ENCODE data around the gene DSCAML1. TPM values are rescaled to one million over a fixed set of nuclear protein-coding genes. Genes with fewer than 3 reads are reported as not detected.

The DSCAML1 gene
- total and polyA plus RNA-seq, 10 of the 15 experiments (the other 5 are each of a cell fraction or from before 2014, with no cell fraction given) = 0.03 to 0.18 (median 0.06) TPM; not detected in 1

DNA sequence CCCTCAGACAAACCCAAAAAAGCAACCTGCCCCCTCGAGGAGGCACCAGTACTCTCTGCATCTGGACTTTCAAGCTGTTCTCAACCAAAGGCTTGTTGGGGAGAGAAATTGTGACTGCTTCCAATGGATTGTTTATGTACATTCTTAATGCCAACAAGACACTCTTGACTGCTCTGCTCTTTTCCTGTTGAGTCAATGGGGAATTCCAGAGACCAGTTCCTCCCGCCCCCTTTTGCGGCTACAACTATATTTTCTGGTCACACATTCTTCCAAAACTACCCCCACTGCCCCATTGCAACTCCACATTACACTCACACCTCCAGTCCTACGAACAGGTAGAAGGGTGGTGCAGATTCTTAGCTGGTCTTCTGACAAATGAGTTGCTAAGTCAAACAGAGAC lies 187.0 kb downstream of the DSCAML1 start (continued):
- TF ChIP-seq, protein P1, sequence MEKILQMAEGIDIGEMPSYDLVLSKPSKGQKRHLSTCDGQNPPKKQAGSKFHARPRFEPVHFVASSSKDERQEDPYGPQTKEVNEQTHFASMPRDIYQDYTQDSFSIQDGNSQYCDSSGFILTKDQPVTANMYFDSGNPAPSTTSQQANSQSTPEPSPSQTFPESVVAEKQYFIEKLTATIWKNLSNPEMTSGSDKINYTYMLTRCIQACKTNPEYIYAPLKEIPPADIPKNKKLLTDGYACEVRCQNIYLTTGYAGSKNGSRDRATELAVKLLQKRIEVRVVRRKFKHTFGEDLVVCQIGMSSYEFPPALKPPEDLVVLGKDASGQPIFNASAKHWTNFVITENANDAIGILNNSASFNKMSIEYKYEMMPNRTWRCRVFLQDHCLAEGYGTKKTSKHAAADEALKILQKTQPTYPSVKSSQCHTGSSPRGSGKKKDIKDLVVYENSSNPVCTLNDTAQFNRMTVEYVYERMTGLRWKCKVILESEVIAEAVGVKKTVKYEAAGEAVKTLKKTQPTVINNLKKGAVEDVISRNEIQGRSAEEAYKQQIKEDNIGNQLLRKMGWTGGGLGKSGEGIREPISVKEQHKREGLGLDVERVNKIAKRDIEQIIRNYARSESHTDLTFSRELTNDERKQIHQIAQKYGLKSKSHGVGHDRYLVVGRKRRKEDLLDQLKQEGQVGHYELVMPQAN (conservative IDR thresholded peaks at IDR 0.05) = no peak
- TF ChIP-seq, protein P2, sequence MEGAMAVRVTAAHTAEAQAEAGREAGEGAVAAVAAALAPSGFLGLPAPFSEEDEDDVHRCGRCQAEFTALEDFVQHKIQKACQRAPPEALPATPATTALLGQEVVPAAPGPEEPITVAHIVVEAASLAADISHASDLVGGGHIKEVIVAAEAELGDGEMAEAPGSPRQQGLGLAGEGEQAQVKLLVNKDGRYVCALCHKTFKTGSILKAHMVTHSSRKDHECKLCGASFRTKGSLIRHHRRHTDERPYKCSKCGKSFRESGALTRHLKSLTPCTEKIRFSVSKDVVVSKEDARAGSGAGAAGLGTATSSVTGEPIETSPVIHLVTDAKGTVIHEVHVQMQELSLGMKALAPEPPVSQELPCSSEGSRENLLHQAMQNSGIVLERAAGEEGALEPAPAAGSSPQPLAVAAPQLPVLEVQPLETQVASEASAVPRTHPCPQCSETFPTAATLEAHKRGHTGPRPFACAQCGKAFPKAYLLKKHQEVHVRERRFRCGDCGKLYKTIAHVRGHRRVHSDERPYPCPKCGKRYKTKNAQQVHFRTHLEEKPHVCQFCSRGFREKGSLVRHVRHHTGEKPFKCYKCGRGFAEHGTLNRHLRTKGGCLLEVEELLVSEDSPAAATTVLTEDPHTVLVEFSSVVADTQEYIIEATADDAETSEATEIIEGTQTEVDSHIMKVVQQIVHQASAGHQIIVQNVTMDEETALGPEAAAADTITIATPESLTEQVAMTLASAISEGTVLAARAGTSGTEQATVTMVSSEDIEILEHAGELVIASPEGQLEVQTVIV (IDR thresholded peaks at IDR 0.05; ENCODE audit: borderline replicate concordance, partially characterized antibody) = no peak
- TF ChIP-seq IRF4 (IDR thresholded peaks at IDR 0.05; ENCODE audit: low read depth, low read length) (no peak), POLR2A (IDR thresholded peaks at IDR 0.05; ENCODE audit: low read depth, low read length) (no peak), ZNF274 (IDR thresholded peaks at IDR 0.05; ENCODE audit: insufficient read depth, insufficient read length) (no peak), FOXK2 (IDR thresholded peaks at IDR 0.05) (no peak), IKZF1 (conservative IDR thresholded peaks at IDR 0.05) (peak; percentile 72), MYB (IDR thresholded peaks at IDR 0.05; ENCODE audit: borderline replicate concordance, low read depth, low read length) (no peak), CBX5 (IDR thresholded peaks at IDR 0.05; ENCODE audit: low read depth) (no peak), CHD1 (IDR thresholded peaks at IDR 0.05; ENCODE audit: low read depth, low read length) (no peak), SMARCA5 (IDR thresholded peaks at IDR 0.05) (no peak), ZSCAN29 (IDR thresholded peaks at IDR 0.05) (no peak), NR2C1 (IDR thresholded peaks at IDR 0.05) (no peak), SMAD1 (IDR thresholded peaks at IDR 0.05; ENCODE audit: low read depth, partially characterized antibody) (no peak)
- TF ChIP-seq, protein P3, sequence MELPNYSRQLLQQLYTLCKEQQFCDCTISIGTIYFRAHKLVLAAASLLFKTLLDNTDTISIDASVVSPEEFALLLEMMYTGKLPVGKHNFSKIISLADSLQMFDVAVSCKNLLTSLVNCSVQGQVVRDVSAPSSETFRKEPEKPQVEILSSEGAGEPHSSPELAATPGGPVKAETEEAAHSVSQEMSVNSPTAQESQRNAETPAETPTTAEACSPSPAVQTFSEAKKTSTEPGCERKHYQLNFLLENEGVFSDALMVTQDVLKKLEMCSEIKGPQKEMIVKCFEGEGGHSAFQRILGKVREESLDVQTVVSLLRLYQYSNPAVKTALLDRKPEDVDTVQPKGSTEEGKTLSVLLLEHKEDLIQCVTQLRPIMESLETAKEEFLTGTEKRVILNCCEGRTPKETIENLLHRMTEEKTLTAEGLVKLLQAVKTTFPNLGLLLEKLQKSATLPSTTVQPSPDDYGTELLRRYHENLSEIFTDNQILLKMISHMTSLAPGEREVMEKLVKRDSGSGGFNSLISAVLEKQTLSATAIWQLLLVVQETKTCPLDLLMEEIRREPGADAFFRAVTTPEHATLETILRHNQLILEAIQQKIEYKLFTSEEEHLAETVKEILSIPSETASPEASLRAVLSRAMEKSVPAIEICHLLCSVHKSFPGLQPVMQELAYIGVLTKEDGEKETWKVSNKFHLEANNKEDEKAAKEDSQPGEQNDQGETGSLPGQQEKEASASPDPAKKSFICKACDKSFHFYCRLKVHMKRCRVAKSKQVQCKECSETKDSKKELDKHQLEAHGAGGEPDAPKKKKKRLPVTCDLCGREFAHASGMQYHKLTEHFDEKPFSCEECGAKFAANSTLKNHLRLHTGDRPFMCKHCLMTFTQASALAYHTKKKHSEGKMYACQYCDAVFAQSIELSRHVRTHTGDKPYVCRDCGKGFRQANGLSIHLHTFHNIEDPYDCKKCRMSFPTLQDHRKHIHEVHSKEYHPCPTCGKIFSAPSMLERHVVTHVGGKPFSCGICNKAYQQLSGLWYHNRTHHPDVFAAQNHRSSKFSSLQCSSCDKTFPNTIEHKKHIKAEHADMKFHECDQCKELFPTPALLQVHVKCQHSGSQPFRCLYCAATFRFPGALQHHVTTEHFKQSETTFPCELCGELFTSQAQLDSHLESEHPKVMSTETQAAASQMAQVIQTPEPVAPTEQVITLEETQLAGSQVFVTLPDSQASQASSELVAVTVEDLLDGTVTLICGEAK (IDR thresholded peaks at IDR 0.05; ENCODE audit: borderline replicate concordance) = no peak
- TF ChIP-seq, protein P4, sequence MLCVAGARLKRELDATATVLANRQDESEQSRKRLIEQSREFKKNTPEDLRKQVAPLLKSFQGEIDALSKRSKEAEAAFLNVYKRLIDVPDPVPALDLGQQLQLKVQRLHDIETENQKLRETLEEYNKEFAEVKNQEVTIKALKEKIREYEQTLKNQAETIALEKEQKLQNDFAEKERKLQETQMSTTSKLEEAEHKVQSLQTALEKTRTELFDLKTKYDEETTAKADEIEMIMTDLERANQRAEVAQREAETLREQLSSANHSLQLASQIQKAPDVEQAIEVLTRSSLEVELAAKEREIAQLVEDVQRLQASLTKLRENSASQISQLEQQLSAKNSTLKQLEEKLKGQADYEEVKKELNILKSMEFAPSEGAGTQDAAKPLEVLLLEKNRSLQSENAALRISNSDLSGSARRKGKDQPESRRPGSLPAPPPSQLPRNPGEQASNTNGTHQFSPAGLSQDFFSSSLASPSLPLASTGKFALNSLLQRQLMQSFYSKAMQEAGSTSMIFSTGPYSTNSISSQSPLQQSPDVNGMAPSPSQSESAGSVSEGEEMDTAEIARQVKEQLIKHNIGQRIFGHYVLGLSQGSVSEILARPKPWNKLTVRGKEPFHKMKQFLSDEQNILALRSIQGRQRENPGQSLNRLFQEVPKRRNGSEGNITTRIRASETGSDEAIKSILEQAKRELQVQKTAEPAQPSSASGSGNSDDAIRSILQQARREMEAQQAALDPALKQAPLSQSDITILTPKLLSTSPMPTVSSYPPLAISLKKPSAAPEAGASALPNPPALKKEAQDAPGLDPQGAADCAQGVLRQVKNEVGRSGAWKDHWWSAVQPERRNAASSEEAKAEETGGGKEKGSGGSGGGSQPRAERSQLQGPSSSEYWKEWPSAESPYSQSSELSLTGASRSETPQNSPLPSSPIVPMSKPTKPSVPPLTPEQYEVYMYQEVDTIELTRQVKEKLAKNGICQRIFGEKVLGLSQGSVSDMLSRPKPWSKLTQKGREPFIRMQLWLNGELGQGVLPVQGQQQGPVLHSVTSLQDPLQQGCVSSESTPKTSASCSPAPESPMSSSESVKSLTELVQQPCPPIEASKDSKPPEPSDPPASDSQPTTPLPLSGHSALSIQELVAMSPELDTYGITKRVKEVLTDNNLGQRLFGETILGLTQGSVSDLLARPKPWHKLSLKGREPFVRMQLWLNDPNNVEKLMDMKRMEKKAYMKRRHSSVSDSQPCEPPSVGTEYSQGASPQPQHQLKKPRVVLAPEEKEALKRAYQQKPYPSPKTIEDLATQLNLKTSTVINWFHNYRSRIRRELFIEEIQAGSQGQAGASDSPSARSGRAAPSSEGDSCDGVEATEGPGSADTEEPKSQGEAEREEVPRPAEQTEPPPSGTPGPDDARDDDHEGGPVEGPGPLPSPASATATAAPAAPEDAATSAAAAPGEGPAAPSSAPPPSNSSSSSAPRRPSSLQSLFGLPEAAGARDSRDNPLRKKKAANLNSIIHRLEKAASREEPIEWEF (IDR thresholded peaks at IDR 0.05; ENCODE audit: insufficient replicate concordance, low read depth, low read length) = no peak
- TF ChIP-seq, protein P5, sequence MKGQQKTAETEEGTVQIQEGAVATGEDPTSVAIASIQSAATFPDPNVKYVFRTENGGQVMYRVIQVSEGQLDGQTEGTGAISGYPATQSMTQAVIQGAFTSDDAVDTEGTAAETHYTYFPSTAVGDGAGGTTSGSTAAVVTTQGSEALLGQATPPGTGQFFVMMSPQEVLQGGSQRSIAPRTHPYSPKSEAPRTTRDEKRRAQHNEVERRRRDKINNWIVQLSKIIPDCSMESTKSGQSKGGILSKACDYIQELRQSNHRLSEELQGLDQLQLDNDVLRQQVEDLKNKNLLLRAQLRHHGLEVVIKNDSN (IDR thresholded peaks at IDR 0.05; ENCODE audit: borderline replicate concordance, extremely low read length, insufficient read depth, low read depth, low read length) = no peak

All from GM12878 (cell line).